Erythroblast (primary cell): ENCODE measurements around the gene TNNC1.

ENCODE experiments used
- DNase-seq, 2 experiments: peaks; one replicate each; lab custom pipeline; 2025; lab: John Stamatoyannopoulos, UW
- GATA1 ChIP-seq: IDR thresholded peaks from 2 replicates; pipeline ENCODE4 v1.6.1; 2011; ENCODE audit warnings: low read depth, mild to moderate bottlenecking, control low read depth, low read length, moderate library complexity
- POLR2A ChIP-seq: IDR thresholded peaks from 2 replicates; pipeline ENCODE4 v1.6.1; 2011; ENCODE audit warnings: mild to moderate bottlenecking, low read length

TNNC1 gene

GRCh38 chr3:52490035-52490938, 36.4 kb upstream of the TNNC1 start:
- TF ChIP-seq GATA1, result no peak
- no peak for TF ChIP-seq POLR2A
- DNase-seq, result no peak

DNA sequence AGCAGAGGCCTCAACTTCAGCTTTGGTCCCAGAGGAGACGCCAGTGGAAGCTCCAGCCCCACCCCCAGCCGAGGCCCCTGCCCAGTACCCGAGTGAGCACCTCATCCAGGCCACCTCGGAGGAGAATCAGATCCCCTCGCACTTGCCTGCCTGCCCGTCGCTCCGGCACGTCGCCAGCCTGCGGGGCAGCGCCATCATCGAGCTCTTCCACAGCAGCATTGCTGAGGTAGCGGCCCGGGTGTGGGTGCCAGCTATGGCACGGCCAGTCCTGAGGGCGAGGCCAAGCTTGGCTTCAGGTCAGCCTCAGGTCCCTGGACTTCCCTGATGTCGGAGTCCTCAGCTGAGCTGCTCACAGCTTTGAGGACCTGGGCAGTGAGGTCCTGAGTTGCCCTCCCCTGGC, 35.6 kb upstream of the TNNC1 start:
- no peak for TF ChIP-seq GATA1
- TF ChIP-seq POLR2A, result no peak
- DNase-seq, result no peak

DNA sequence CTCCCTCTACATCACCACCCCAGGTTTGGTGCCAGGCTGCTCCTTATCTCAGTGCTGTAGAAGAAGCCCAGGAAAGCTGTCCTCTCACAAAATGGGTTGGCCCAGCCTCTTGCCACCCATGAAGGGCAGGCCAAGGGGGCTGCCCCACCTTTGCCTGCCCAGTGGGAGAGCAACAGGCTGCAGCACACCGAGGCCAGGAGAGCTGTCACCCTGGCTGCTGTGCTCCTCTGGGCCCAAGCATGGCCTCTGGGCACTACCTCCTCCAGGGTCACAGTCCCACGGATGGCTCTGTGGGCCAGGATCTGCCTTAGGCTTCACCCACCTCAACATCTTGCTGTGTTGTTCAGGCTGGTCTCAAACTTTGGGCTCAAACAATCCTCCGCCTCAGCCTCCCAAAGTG, 34.9 kb upstream of the TNNC1 start:
- DNase-seq, result no peak

DNA sequence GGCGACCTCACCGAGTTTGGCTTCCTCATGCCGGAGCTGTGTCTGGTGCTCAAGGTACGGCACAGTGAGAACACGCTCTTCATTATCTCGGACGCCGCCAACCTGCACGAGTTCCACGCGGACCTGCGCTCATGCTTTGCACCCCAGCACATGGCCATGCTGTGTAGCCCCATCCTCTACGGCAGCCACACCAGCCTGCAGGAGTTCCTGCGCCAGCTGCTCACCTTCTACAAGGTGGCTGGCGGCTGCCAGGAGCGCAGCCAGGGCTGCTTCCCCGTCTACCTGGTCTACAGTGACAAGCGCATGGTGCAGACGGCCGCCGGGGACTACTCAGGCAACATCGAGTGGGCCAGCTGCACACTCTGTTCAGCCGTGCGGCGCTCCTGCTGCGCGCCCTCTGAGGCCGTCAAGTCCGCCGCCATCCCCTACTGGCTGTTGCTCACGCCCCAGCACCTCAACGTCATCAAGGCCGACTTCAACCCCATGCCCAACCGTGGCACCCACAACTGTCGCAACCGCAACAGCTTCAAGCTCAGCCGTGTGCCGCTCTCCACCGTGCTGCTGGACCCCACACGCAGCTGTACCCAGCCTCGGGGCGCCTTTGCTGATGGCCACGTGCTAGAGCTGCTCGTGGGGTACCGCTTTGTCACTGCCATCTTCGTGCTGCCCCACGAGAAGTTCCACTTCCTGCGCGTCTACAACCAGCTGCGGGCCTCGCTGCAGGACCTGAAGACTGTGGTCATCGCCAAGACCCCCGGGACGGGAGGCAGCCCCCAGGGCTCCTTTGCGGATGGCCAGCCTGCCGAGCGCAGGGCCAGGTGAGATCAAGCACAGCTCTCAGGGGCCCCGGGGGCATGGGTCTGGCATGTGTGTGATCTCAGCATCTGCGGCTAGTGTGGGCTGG, 34.2 kb upstream of the TNNC1 start:
- TF ChIP-seq GATA1 (no peak), POLR2A (no peak)
- no peak for DNase-seq

More for the DNA sequence above, 34.9 kb upstream of the TNNC1 start:
- no peak for TF ChIP-seq POLR2A
- TF ChIP-seq GATA1, result no peak

DNA sequence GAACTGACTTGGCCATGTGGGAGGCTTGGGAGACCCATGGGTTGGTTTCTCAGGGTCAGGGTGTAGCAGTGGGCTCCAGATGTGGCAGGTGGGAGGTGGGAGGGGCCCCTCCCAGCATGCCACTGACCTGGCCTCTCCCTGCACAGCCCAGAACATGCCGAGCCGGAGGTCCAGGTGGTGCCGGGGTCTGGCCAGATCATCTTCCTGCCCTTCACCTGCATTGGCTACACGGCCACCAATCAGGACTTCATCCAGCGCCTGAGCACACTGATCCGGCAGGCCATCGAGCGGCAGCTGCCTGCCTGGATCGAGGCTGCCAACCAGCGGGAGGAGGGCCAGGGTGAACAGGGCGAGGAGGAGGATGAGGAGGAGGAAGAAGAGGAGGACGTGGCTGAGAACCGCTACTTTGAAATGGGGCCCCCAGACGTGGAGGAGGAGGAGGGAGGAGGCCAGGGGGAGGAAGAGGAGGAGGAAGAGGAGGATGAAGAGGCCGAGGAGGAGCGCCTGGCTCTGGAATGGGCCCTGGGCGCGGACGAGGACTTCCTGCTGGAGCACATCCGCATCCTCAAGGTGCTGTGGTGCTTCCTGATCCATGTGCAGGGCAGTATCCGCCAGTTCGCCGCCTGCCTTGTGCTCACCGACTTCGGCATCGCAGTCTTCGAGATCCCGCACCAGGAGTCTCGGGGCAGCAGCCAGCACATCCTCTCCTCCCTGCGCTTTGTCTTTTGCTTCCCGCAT, 33.4 kb upstream of the TNNC1 start:
- TF ChIP-seq POLR2A (no peak), GATA1 (no peak)
- DNase-seq, result no peak

GRCh38 chr3:52484680-52485461, 31.0 kb upstream of the TNNC1 start:
- TF ChIP-seq GATA1 (no peak), POLR2A (no peak)
- DNase-seq, result no peak

DNA sequence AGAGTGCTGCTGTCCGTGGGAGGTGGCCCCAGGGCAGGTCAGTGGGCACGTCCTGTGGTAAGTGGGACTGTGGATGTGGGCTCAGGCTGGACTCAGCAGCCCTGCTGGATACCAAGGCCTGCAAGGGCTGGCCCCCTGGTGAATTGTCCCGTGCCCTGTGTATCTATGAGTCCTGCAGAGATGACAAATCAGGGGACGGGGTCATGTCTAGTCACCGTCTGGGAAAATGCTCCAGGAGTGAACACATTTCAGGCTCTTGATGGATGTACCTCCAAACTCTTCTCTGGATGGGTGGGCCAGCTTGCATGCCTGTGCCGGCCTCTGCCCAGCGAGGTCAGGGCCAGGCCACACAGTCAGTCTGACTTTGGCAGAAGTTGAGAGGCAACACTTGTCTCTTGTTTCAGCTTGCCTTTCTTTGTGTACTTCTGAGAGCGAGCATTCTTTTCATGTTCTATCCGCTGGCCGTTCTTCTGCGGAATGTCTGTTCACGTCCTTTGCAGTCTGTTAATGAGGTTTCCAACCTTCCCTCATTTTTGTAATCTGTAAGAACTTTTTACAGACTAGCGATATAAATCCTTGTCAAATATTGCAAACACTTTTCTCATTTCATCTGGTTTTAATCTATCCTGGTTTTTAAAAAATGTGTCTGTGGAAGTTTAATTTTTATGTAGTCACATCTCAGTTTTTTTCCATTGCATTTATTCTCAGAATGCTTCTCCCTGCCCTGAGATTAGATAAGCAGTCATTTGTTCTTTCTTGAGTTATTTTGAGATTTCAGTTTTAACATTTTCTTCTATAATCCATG, 29.9 kb upstream of the TNNC1 start:
- TF ChIP-seq GATA1 (no peak), POLR2A (no peak)
- no peak for DNase-seq

GRCh38 chr3:52483081-52483480, 29.2 kb upstream of the TNNC1 start:
- no peak for DNase-seq
- TF ChIP-seq POLR2A (no peak), GATA1 (no peak)

DNA sequence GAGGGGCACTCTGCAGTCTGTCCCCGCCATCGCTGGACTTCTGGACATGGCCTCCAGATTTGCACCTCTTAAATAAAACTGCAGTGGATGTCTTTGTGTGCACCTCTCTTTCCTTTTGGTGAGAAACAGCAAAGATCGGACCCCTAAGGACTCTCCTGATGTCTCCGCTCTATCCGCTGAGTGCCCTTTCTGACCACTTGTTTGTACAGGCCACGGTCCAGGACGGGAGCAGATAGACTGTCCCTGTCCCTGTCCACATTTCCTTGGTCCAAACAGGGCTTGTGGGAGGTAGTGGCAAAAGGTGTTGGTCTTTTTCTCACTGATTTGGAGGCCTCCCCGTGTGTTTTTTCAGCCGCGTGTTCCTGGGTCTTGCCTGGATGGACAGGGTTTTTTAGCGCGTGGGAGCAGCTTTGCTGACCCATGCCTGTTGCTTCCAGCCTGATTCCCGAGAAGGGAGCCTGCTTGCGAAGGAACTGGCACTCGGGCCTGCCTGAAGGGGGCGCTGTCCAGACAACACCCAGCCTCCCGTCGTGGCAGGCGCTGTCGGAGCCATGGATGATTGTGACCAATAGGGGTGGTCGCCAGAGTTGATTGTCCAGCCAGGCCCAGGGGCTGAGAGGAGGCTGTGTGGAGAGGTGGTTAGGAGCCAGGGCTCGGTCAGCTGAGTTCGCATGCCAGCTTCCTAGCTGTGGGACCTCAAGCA, 28.1 kb upstream of the TNNC1 start:
- DNase-seq, result peak; percentile 47 to 52
- TF ChIP-seq GATA1 (no peak), POLR2A (no peak)

DNA sequence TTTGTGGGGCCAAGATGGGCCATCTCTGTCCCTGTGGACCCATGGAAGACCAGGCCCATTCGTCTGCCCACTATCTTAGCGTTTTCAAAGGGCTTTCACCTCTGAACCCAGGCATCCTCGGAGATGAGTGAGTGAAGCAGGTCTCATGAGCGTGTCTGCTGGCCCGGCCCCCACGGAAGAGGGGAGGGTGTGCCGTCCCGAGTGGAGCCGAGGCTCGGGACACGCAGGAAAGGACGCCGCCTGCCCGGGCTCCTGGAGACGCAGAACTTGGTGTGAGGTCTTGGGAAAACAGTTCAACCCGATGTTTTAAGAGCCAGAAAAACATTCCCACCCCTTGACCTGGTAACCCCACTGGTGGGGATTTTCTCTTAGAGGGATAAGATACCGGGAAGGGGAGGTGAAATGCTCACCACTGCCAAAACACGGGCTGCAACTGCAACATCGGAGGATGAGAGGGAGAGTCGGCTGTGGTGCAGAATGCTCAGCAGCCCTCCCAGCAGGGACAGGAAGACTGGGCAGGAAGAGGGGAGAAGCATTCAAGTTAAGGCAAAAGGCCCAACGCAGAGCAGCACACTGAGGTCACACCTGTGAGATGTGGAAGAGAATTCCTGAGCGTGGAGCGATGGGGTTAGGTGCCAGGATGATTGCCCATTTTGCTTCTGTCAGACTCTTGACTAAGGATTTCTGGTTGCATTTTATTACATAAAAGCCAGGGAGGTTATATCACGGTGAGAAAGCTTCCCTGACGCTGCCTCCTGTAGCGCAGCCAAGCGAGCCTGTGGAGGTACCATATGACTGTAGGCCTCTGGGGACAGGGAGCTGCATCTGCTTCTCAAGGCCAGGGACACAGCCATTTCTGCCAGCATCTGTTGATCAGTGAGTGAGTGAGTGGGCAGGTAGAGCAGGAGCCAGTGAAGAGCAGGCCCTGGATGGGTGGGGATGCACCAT, 27.2 kb upstream of the TNNC1 start:
- no peak for DNase-seq
- TF ChIP-seq GATA1 (no peak), POLR2A (no peak)
